Measurements from ENCODE around the gene SMARCD2. TPM values are rescaled to one million over a fixed set of nuclear protein-coding genes. Genes with fewer than 3 reads are reported as not detected.
"Not testable (repeated sequence)": the region's sequence is repeated elsewhere in the genome, so short reads cannot be mapped to it uniquely, and the experiment has no call there.

The SMARCD2 gene
- 100 to 1,000 TPM; 235 to 310 (median 272) TPM for total RNA-seq

DNA sequence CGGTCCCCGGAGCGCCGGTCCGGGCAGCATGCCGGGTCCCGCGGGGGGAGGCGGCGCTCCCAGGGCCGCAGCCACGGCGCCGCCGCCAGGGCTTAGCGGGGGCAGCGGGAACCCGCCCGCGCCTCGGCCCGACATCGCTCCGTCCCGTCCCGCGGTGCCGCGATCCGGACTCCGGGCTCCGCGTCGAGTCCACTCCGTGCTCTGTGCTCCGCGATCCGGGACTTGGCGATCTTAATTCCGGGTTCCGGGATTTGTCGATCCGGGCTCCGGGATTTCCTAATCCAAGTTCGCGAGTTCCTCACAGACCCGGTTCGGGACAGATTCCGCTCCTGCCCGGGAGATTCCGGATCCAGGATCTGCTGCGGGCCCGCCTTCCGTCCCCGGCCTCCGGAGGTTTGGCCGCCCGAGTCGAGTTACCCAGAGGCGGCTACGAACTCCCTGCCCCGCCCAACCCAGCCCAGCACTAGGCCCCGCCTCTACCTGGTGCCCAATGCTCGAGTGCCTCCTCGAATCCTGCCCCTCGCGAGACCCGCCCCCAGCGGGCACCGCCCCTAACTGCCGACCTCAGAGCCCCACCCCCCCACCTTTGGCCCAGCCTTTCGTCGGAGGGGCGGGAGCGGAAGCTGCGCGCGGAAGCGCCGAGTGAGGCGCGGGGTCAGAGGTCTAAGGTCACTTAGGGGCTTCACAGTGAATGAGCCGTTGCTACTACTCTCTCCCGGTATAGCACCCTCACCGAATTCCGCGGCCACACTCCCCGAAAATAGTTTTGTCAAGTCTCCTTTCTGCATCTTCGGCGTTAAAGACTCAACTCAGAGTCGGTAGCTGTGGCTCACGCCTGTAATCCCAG, at the start of gene SMARCD2:
TSS of gene SMARCD2 (minus strand) at position 146 of the 847 bp plus-strand sequence. CDS start at position 135, 11 bp downstream.
- whole genome bisulfite sequencing, 2 donors: 0 to 2% methylated on average over 31 to 76 of the region's 92 CpGs
- DNase-seq (ENCODE audit: low spot score in 2 of 2): peak; percentile 98 to 100
- TF ChIP-seq, protein P1, sequence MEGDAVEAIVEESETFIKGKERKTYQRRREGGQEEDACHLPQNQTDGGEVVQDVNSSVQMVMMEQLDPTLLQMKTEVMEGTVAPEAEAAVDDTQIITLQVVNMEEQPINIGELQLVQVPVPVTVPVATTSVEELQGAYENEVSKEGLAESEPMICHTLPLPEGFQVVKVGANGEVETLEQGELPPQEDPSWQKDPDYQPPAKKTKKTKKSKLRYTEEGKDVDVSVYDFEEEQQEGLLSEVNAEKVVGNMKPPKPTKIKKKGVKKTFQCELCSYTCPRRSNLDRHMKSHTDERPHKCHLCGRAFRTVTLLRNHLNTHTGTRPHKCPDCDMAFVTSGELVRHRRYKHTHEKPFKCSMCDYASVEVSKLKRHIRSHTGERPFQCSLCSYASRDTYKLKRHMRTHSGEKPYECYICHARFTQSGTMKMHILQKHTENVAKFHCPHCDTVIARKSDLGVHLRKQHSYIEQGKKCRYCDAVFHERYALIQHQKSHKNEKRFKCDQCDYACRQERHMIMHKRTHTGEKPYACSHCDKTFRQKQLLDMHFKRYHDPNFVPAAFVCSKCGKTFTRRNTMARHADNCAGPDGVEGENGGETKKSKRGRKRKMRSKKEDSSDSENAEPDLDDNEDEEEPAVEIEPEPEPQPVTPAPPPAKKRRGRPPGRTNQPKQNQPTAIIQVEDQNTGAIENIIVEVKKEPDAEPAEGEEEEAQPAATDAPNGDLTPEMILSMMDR (IDR thresholded peaks at IDR 0.05): peak in 1 of 3 donors; percentile 11
- TF ChIP-seq POLR2A (IDR thresholded peaks at IDR 0.05): no peak
- intact Hi-C loops (cut with DNase I; ENCODE audit: low total_unique reads): no loop called here
- peak within 1 kb of the TSS; percentile 90 for H3K4me3 ChIP-seq (ENCODE audit: low read depth, poor library complexity, severe bottlenecking)

DNA sequence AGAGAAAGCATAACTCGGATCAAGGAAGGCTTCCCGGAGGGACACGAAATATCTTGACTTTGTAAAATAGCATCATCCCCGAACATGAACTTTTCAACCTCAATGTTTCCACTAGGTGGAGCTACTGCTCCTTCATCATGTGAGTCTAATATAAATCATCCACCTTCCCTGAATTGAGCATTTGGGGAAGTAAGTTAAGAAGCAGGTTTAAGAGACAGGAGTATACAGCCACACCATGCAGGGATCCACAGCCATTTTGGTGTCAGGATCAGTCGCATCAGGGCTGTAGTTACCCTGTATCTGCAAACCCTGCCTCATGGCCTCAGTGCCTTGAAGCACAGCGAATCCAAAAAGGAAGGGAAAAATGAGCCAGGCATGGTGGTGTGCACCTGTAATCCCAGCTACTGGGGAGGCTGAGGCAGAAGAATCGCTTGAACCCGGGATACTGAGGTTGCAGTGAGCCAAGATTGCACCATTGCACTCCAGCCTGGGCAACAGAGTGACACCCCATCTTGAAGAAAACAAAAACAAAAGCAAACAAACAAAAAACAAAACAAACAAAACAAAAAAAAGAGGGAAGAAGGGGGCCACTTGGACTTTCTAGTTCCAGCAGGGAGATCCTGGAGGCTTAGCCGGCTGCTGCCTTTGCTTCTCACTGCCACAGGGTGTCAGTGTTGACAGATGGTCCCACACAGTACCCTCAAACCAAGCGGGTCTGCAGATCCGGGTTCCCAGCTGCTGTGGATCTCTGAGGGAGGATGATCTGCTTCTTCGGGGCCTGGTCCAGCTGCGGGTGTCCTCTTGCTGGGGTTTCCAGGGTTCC, 46.8 kb upstream of the SMARCD2 start:
- H3K4me3 ChIP-seq (ENCODE audit: low read depth, poor library complexity, severe bottlenecking); DNase-seq (ENCODE audit: low spot score in 2 of 2); intact Hi-C loops (cut with DNase I; ENCODE audit: low total_unique reads): not testable (repeated sequence)
- WGBS, 2 donors: 29 to 37% methylated on average over 13 of the region's 13 CpGs

DNA sequence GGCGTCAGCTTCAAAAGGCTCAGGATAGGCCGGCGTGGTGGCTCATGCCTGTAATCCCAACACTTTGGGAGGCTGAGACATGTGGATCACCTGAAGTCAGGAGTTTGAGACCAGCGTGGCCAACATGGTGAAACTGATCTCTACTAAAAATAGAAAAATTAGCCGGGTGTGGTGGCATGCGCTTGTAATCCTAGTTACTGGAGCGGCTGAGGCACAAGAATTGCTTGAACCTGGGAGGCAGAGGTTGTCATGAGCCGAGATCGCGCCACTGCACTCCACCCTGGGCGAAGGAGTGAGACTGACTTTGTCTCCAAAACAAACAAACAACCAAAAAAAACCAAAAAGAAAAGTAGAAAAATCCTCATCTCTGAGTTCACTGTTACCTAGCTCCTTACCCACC, 42.6 kb upstream of the SMARCD2 start:
- intact Hi-C loops (cut with DNase I; ENCODE audit: low total_unique reads); H3K4me3 ChIP-seq (ENCODE audit: low read depth, poor library complexity, severe bottlenecking); DNase-seq (ENCODE audit: low spot score in 2 of 2): not testable (repeated sequence)
- WGBS, 2 donors: 71 to 72% methylated on average over 10 to 11 of the region's 11 CpGs

DNA sequence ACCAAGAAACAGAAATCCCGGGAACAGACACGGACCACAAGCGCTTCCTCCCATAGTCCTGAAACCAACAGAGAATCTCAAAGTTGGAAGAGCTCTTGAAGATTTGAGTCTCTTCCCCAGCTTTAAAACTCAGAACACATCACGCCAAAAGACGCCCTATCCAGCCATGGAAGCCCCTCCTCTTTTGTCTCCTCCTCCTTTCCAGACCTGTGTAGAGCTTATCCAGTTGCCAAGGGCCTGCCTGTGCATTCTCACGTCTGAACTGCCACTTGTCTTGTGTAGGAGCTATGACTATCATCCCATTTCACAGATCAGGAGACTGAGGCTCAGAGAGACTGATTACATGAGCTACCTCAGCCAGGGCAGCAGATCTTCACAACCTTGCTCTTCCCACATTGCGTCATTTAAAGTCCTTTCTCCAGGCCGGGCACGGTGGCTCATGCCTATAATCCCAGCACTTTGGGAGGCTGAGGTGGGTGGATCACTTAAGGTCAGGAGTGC, 40.2 kb upstream of the SMARCD2 start:
- H3K4me3 ChIP-seq (ENCODE audit: low read depth, poor library complexity, severe bottlenecking); intact Hi-C loops (cut with DNase I; ENCODE audit: low total_unique reads); DNase-seq (ENCODE audit: low spot score in 2 of 2): not testable (repeated sequence)
- WGBS, 2 donors: 76 to 77% methylated on average over 9 of the region's 9 CpGs

DNA sequence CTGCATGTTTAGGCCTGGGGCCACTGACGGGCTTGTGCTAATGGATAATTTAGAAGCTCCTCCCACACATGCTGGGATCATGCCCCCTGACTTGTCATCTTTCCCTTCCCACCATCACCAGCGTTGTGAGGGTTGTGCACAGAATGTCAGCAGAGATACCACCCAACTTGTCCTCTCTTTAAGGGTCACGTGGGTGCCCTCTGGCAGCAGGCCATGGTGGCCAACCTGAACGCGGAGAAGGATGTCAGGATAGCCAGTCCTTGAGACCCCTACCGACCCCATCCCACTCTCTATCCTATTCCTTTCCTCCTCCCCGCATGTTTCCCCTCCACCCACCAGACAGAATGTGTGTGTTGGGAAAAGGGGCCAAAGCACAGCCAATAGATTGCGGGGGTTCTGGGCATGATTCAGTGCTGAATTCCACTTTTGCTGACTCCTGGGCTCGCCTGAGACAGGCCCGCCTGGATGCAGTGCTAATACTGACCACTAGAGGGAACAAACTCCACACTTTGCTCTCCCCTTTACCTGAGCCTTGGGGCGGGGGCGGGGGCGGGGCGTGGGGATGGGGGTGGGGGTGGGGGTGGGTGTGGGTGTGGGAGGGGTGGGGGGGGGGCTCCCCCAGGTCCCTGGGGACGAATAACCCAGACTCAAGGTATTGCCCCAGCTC, 39.6 kb upstream of the SMARCD2 start, which contains the start of gene GH2:
TSS of gene GH2 (minus strand) at position 10 of the 667 bp plus-strand sequence. CDS start 143 bp downstream, outside the sequence.
- WGBS, 2 donors: 36 to 40% methylated on average over 13 to 15 of the region's 15 CpGs
- H3K4me3 ChIP-seq (ENCODE audit: low read depth, poor library complexity, severe bottlenecking): no peak within 1 kb of the TSS
- intact Hi-C loops (cut with DNase I; ENCODE audit: low total_unique reads): no loop called here
- TF ChIP-seq, protein P1 (IDR thresholded peaks at IDR 0.05): no peak
- no peak for TF ChIP-seq POLR2A (IDR thresholded peaks at IDR 0.05)
- DNase-seq (ENCODE audit: low spot score in 2 of 2): peak in 1 of 2 donors; percentile 18

DNA sequence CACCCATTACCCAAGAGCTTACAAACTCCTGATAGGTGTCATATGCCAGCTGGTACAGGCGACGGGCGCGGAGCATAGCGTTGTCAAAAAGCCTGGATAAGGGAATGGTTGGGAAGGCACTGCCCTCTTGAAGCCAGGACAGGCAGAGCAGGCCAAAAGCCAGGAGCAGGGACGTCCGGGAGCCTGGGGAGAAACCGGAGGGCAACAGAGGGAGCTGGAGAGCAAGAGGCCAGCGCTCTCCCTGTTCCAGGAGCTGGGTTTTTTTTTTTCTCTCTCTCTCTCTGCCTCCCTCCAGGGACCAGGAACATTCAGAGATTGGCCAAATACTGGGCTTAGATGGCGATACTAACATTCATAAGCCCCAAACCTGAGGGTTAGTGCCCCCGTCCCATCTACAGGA, 38.9 kb upstream of the SMARCD2 start:
- DNase-seq (ENCODE audit: low spot score in 2 of 2); intact Hi-C loops (cut with DNase I; ENCODE audit: low total_unique reads); H3K4me3 ChIP-seq (ENCODE audit: low read depth, poor library complexity, severe bottlenecking): not testable (repeated sequence)
- 48 to 78% methylated on average over 10 to 11 of the region's 11 CpGs for WGBS, 2 donors

DNA sequence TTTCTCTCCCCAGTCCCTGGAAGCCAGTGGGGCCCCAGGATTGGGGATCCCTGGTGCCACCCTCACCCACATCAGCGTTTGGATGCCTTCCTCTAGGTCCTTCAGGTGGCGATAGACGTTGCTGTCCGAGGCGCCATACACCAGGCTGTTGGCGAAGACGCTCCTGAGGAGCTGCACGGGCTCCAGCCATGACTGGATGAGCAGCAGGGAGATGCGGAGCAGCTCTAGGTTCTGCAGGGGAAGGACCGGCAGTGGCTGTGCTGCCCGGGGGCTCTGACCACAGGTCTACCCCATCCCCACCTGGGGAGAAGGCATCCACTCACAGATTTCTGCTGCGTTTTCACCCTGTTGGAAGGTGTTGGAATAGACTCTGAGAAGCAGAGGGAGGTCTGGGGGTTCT, 38.2 kb upstream of the SMARCD2 start:
- no peak for TF ChIP-seq POLR2A (IDR thresholded peaks at IDR 0.05)
- TF ChIP-seq, protein P1 (IDR thresholded peaks at IDR 0.05): no peak
- no peak for DNase-seq (ENCODE audit: low spot score in 2 of 2)
- intact Hi-C loops (cut with DNase I; ENCODE audit: low total_unique reads): no loop called here
- H3K4me3 ChIP-seq (ENCODE audit: low read depth, poor library complexity, severe bottlenecking): no peak overlapping the region
- WGBS, 2 donors: 80 to 85% methylated on average over 6 to 12 of the region's 12 CpGs

DNA sequence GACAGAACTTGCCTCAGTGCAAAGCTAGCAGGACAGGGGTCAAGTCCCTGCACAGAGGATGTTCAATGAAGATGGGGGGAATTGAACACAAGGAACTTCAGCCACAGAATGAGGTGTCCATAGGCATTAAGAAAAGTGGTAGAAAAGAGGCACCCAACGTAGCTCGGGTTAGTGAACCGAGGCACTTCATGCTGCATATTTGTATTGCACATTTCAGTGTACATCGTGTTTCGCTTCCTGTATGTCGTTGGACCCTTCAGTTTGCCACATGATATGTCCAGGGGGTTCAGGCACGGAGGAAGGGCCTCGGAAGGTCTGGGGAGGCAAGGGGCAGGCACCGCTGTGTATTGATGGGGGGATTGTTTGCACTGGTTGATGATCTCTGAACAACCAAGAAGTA, 35.9 kb upstream of the SMARCD2 start:
- DNase-seq (ENCODE audit: low spot score in 2 of 2); H3K4me3 ChIP-seq (ENCODE audit: low read depth, poor library complexity, severe bottlenecking); intact Hi-C loops (cut with DNase I; ENCODE audit: low total_unique reads): not testable (repeated sequence)
- WGBS, 2 donors: 89 to 90% methylated on average over 9 of the region's 9 CpGs

DNA sequence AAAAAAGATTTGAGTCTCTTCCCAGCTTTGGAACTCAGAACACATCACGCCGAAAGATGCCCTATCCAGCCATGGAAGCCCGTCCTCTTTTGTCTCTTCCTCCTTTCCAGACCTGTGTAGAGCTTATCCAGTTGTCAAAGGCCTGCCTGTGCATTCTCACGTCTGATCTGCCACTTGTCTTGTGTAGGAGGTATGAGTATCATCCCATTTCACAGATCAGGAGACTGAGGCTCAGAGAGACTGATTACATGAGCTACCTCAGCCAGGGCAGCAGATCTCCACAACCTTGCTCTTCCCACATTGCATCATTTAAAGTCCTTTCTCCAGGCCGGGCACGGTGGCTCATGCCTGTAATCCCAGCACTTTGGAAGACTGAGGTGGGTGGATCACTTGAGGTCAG, 32.2 kb upstream of the SMARCD2 start:
- H3K4me3 ChIP-seq (ENCODE audit: low read depth, poor library complexity, severe bottlenecking); intact Hi-C loops (cut with DNase I; ENCODE audit: low total_unique reads); DNase-seq (ENCODE audit: low spot score in 2 of 2): not testable (repeated sequence)
- 84 to 90% methylated on average over 6 of the region's 6 CpGs for WGBS, 2 donors

DNA sequence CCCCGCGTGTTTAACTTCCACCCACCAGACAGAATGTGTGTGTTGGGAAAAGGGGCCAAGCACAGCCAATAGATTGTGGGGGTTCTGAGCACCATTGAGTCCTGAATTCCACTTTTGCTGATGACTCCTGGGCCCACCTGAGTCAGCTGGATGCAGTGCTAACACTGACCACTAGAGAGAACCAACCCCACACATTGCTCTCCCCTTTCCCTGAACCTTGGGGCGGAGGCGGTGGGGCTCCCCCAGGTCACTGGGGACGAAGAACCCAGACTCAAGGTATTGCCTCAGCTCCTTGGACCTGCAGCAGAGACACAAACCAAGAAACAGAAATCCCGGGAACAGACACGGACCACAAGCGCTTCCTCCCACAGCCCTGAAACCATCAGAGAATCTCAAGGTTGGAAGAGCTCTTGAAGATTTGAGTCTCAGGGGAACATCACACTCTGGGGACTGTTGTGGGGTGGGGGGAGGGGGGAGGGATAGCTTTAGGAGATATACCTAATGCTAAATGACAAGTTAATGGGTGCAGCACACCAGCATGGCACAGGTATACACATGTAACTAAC, 31.7 kb upstream of the SMARCD2 start:
- DNase-seq (ENCODE audit: low spot score in 2 of 2); intact Hi-C loops (cut with DNase I; ENCODE audit: low total_unique reads); H3K4me3 ChIP-seq (ENCODE audit: low read depth, poor library complexity, severe bottlenecking): not testable (repeated sequence)
- 79% methylated on average over 6 to 8 of the region's 8 CpGs for WGBS, 2 donors
